Endothelial cell of umbilical vein (primary cell): ENCODE data around the gene KLF1. TPM values are rescaled to one million over a fixed set of nuclear protein-coding genes. Genes with fewer than 3 reads are reported as not detected.
A peak's percentile ranks its signal among the peaks of the same experiment; 100 is the strongest.

Source experiments
- BruUV-seq: library from RNA; stranded (reverse); fragments of 400-500 nt; replicated peaks from 2 replicates; lab custom pipeline; 2021; lab: Mats Ljungman, UMichigan
- CTCF ChIA-PET: fragments of 300-600, 350-600 bp; sonication (Branson Sonifier 250); formaldehyde crosslinking; loops from one replicate; lab custom pipeline; 2021; ENCODE audit warnings: antibody characterized with exemption, inconsistent platforms; lab: Charles Lee
- POLR2A ChIA-PET: fragments of 300-600, 350-600 bp; sonication (Branson Sonifier 250); formaldehyde crosslinking; loops from one replicate; lab custom pipeline; 2021; ENCODE audit warnings: antibody characterized with exemption, inconsistent platforms; lab: Charles Lee
- DNase-seq: peaks from one replicate; pipeline ENCODE4 v3.0.0-alpha.2; 2011; ENCODE audit warnings: low read depth, low spot score
- FAIRE-seq: peaks from 2 replicates; lab custom pipeline; 2011; peaks lifted over from hg19 to GRCh38; lab: Jason Lieb, UNC
- H2AFZ ChIP-seq: 2 replicates; pipeline ENCODE4 v1.6.0; 2012; ENCODE audit warnings: low read depth, low read length, control low read depth, inconsistent platforms
- H3K27ac ChIP-seq: 2 replicates; pipeline ENCODE4 v1.5.1; 2011; ENCODE audit warnings: low read depth, mild to moderate bottlenecking, control low read depth, low read length, moderate library complexity; ENCODE audit not compliant: insufficient read depth
- H3K27me3 ChIP-seq, 2 experiments: 2 replicates each; pipeline versions ENCODE4 v1.6.0 to v1.6.1; 2011; ENCODE audit warnings: low read length in 2 of 2, mixed read lengths in 1 of 2; ENCODE audit not compliant: control insufficient read depth in 2 of 2, insufficient read depth in 2 of 2
- H3K36me3 ChIP-seq, 2 experiments: 2 replicates in 1 of 2; 3 replicates in 1 of 2; pipeline ENCODE4 v1.5.1; 2011; ENCODE audit warnings: low read length in 2 of 2, mild to moderate bottlenecking in 1 of 2, moderate library complexity in 1 of 2; ENCODE audit not compliant: control insufficient read depth in 2 of 2, insufficient read depth in 2 of 2; ENCODE audit errors: extremely low read depth in 1 of 2
- H3K4me1 ChIP-seq: 3 replicates; pipeline ENCODE4 v1.5.1; 2011; ENCODE audit warnings: mild to moderate bottlenecking, low read length; ENCODE audit not compliant: control insufficient read depth, insufficient read depth; ENCODE audit errors: extremely low read depth
- H3K4me2 ChIP-seq: 2 replicates; pipeline ENCODE4 v1.6.1; 2011; ENCODE audit warnings: low read length, control low read depth, mixed read lengths; ENCODE audit not compliant: insufficient read depth
- H3K4me3 ChIP-seq, 3 experiments: fragments of 200-600 bp in 1 of 3; sonication (generic), shearing (Covaris generic) in 1 of 3; replicated peaks in 1 of 3; 2 replicates each; pipeline ENCODE4 v1.5.1; 2011 to 2016; ENCODE audit warnings: control low read depth in 3 of 3, low read length in 3 of 3, mild to moderate bottlenecking in 2 of 3, inconsistent platforms in 1 of 3, low read depth in 1 of 3, moderate library complexity in 1 of 3; ENCODE audit not compliant: insufficient read depth in 1 of 3
- H3K79me2 ChIP-seq: 2 replicates; pipeline ENCODE4 v1.6.0; 2012; ENCODE audit warnings: low read length, inconsistent platforms; ENCODE audit not compliant: control insufficient read depth, insufficient read depth
- H3K9ac ChIP-seq: replicated peaks from 2 replicates; pipeline ENCODE3; 2011; ENCODE audit warnings: low read length, control low read depth; ENCODE audit not compliant: insufficient read depth; ENCODE audit errors: extremely low read depth
- H3K9me1 ChIP-seq: replicated peaks from 3 replicates; pipeline ENCODE4 v1.6.0; 2011; ENCODE audit warnings: mild to moderate bottlenecking, low read length; ENCODE audit not compliant: control insufficient read depth, insufficient read depth; ENCODE audit errors: extremely low read depth
- H3K9me3 ChIP-seq: replicated peaks from 2 replicates; pipeline ENCODE4 v1.5.1; 2012; ENCODE audit warnings: low read length, inconsistent platforms; ENCODE audit not compliant: control insufficient read depth, insufficient read depth
- H4K20me1 ChIP-seq: replicated peaks from 2 replicates; pipeline ENCODE3; 2011; ENCODE audit warnings: mild to moderate bottlenecking, low read length; ENCODE audit not compliant: control insufficient read depth, insufficient read depth; ENCODE audit errors: extremely low read depth
- EZH2 ChIP-seq: IDR thresholded peaks from 2 replicates; pipeline ENCODE4 v1.6.1; 2012; ENCODE audit warnings: borderline replicate concordance, low read depth, mild to moderate bottlenecking, moderate library complexity, low read length, inconsistent platforms; ENCODE audit not compliant: severe bottlenecking
- FOS ChIP-seq: IDR thresholded peaks from 2 replicates; pipeline ENCODE4 v1.6.1; 2011; ENCODE audit warnings: mild to moderate bottlenecking, low read length, moderate library complexity, borderline replicate concordance; ENCODE audit not compliant: insufficient read depth
- GATA2 ChIP-seq: IDR thresholded peaks from 2 replicates; pipeline ENCODE4 v1.7.0; 2011; ENCODE audit warnings: low read depth, mild to moderate bottlenecking, moderate library complexity, mixed read lengths, low read length; ENCODE audit not compliant: insufficient read length, insufficient read depth
- JUN ChIP-seq: IDR thresholded peaks from 2 replicates; pipeline ENCODE4 v1.6.1; 2011; ENCODE audit warnings: borderline replicate concordance, low read depth; ENCODE audit not compliant: insufficient read length, insufficient read depth
- MYC ChIP-seq: IDR thresholded peaks from one replicate; pipeline ENCODE4 v1.6.1; 2011; ENCODE audit warnings: mild to moderate bottlenecking, low read depth, low read length
- POLR2A ChIP-seq: IDR thresholded peaks from 2 replicates; pipeline ENCODE4 v1.6.1; 2012; ENCODE audit warnings: low read depth, mild to moderate bottlenecking, control low read depth, low read length
- POLR2AphosphoS5 ChIP-seq: IDR thresholded peaks from 2 replicates; pipeline ENCODE4 v1.6.1; 2012; ENCODE audit warnings: low read depth, mild to moderate bottlenecking, control low read depth, low read length, moderate library complexity; ENCODE audit not compliant: insufficient read depth
- dilution Hi-C: fragments of 300-500 bp; cut with MboI; formaldehyde crosslinking; loops from one replicate; pipeline ENCODE4 v1.15.0; 2019; ENCODE audit warnings: low sequenced_read_pairs; ENCODE audit not compliant: extremely low pct_ligation_motif_present
- intact Hi-C: fragments of 100-400 bp; cut with micrococcal nuclease; formaldehyde crosslinking; loops from one replicate; pipeline ENCODE4 v1.10.0; 2022
- polyA plus RNA-seq, 4 experiments: library from polyadenylated mRNA; depleted of rRNA in 3 of 4; stranded (reverse) in 3 of 4; unstranded in 1 of 4; fragments of >200 nt; gene quantifications; 2 replicates each; pipeline versions ENCODE4 v1.2.1 to v1.2.3, GENCODE V29; 2011 to 2012; ENCODE audit warnings: missing spikeins in 1 of 4
- total RNA-seq: library from RNA; stranded (reverse); gene quantifications from 2 replicates; pipeline ENCODE4 v1.2.3, GENCODE V29; 2021
- TF ChIP-seq, protein P1 (sequence below), 2 donors: IDR thresholded peaks; 1 replicate in 1 of 2; 2 replicates in 1 of 2; pipeline ENCODE4 v1.5.1; 2011; ENCODE audit warnings: low read length in 2 of 2, mild to moderate bottlenecking in 2 of 2, moderate library complexity in 2 of 2, control low read depth in 1 of 2, inconsistent platforms in 1 of 2, low read depth in 1 of 2; ENCODE audit not compliant: insufficient read depth in 1 of 2; ENCODE audit errors: extremely low read depth in 1 of 2
- TF ChIP-seq, protein P2 (sequence below): IDR thresholded peaks from 2 replicates; pipeline ENCODE4 v1.6.1; 2011; ENCODE audit not compliant: insufficient read depth, insufficient read length

The KLF1 gene
- total and polyA plus RNA-seq, 2 donors (not counting 3 experiments of a cell fraction or from before 2014, with no cell fraction given): not detected

DNA sequence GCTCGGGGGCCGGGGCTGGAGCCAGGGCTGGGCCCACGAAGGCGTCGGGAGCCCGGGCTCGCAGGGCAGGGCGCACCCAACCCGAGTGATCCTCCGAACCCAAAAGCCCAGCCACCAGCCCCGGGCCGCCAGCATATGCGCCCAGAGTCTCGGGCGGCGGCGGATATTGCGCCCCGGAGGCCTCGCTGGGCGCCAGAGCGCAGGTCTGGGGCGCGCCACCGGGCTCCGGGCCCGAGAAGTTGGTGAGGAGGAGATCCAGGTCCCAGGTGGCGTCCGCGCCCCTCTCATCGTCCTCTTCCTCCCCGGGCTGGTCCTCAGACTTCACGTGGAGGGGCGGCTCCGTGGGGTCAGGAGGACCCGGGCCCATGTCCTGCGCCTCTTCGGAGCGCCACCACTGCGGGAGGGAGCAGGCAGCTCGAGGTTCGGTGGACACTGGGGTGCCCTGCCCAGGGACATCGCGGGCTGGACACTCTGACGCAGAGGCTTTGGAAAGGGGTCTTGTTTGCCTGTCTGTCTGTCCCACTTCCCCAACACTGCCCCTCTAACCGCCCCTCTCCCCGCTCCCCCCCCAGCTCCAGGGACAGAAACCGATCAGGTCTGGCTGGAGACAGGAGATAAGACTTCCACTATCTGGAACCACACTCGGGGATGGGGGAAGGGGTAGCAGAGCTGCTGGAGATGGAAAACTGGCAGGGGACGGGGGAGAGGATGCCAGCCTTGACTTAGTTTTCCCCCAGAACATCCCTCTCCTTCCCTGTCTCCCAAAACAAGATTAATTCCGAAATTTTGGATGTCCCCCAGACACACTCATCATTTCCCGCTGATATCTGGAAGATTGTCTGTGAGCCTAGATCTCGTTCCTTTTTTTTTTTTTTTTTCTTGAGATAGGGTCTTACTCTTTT is 1.0 kb downstream of the KLF1 start:
- no peaks in the 10 kb centered on the region for H3K79me2 ChIP-seq
- no peak overlapping the region for H3K9ac ChIP-seq
- ChIA-PET CTCF (interaction anchor here (0.6 to 1.5 kb wide), 9 partner anchors 10 to 347 kb away, joined by 3 to 12 read pairs (median 4); no protein-coding TSS in a partner anchor), POLR2A (no interaction called here)
- peak overlapping the region; percentile 16 for H3K4me2 ChIP-seq
- FAIRE-seq (no peak), DNase-seq (no peak)
- no peaks in the 10 kb centered on the region for H3K9me1 ChIP-seq
- TF ChIP-seq, protein P1, sequence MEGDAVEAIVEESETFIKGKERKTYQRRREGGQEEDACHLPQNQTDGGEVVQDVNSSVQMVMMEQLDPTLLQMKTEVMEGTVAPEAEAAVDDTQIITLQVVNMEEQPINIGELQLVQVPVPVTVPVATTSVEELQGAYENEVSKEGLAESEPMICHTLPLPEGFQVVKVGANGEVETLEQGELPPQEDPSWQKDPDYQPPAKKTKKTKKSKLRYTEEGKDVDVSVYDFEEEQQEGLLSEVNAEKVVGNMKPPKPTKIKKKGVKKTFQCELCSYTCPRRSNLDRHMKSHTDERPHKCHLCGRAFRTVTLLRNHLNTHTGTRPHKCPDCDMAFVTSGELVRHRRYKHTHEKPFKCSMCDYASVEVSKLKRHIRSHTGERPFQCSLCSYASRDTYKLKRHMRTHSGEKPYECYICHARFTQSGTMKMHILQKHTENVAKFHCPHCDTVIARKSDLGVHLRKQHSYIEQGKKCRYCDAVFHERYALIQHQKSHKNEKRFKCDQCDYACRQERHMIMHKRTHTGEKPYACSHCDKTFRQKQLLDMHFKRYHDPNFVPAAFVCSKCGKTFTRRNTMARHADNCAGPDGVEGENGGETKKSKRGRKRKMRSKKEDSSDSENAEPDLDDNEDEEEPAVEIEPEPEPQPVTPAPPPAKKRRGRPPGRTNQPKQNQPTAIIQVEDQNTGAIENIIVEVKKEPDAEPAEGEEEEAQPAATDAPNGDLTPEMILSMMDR (IDR thresholded peaks at IDR 0.05; ENCODE audit: extremely low read depth in 1 of 2, insufficient read depth in 1 of 2, low read depth in 1 of 2, low read length in 2 of 2): no peak
- TF ChIP-seq, protein P2, sequence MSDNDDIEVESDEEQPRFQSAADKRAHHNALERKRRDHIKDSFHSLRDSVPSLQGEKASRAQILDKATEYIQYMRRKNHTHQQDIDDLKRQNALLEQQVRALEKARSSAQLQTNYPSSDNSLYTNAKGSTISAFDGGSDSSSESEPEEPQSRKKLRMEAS: no peak
- TF ChIP-seq POLR2A (no peak), EZH2 (no peak), POLR2AphosphoS5 (no peak), GATA2 (no peak), MYC (no peak), JUN (no peak), FOS (no peak)
- H3K9me3 ChIP-seq: no peaks in the 10 kb centered on the region
- H4K20me1 ChIP-seq: no peaks in the 10 kb centered on the region
- H3K4me3 ChIP-seq: peak overlapping the region in 1 of 3 experiments; percentile 17
- peak overlapping the region; percentile 36 for H2AFZ ChIP-seq
- dilution Hi-C loops: no loop called here
- H3K36me3 ChIP-seq: no peaks in the 10 kb centered on the region
- no peaks in the 10 kb centered on the region for H3K4me1 ChIP-seq
- intact Hi-C loops: loop anchor here (1.0 kb wide), 1 partner anchor 79 kb away; no protein-coding TSS in a partner anchor
- peaks cover 12 to 22% of the 10 kb centered on the region in 2 experiments for H3K27me3 ChIP-seq
- H3K27ac ChIP-seq: no peak overlapping the region
- no TSS peak for BruUV-seq
